Activated T-helper 1 cell treated with anti-CD3 and anti-CD28 coated beads, Interleukin-12 subunit alpha, Interleukin-12 subunit beta, Interleukin-2, Interleukin-4 antibody, amounts not matched to agents 30 ng/mL and 10 ng/mL and 1 ng/mL, durations not matched to agents 14 hours and 24 hours and 36 hours (primary cell): Measurements from ENCODE around the gene PDE1C. TPM values are rescaled to one million over a fixed set of nuclear protein-coding genes. Genes with fewer than 3 reads are reported as not detected.

Experiments used
- DNase-seq: peaks from one replicate; pipeline ENCODE4 v3.0.0; 2021; ENCODE audit warnings: low spot score
- H3K27ac Mint-ChIP-seq: one replicate; pipeline ENCODE4 v1.8.0; 2021; ENCODE audit warnings: mild to moderate bottlenecking, mixed read lengths
- H3K27me3 Mint-ChIP-seq: one replicate; pipeline ENCODE4 v1.8.0; 2022; ENCODE audit warnings: mild to moderate bottlenecking, moderate library complexity, mixed read lengths; ENCODE audit not compliant: insufficient read depth
- H3K36me3 Mint-ChIP-seq: one replicate; pipeline ENCODE4 v1.8.0; 2021; ENCODE audit warnings: low read depth, mixed read lengths
- H3K4me1 Mint-ChIP-seq: one replicate; pipeline ENCODE4 v1.8.0; 2021; ENCODE audit warnings: low read depth, mixed read lengths
- H3K4me3 Mint-ChIP-seq: one replicate; pipeline ENCODE4 v1.8.0; 2021; ENCODE audit warnings: mild to moderate bottlenecking, moderate library complexity, mixed read lengths
- H3K9me3 Mint-ChIP-seq: one replicate; pipeline ENCODE4 v1.8.0; 2021; ENCODE audit warnings: mixed read lengths
- intact Hi-C: fragments of 100-400 bp; cut with micrococcal nuclease; formaldehyde crosslinking; loops from one replicate; pipeline ENCODE4 v1.15.1; 2024
- total RNA-seq: library from RNA; stranded (reverse); gene quantifications from 2 replicates; pipeline ENCODE4 v1.2.3, GENCODE V29; 2022

Gene PDE1C
- total RNA-seq, 1 donor from 2014 or later = not detected

DNA sequence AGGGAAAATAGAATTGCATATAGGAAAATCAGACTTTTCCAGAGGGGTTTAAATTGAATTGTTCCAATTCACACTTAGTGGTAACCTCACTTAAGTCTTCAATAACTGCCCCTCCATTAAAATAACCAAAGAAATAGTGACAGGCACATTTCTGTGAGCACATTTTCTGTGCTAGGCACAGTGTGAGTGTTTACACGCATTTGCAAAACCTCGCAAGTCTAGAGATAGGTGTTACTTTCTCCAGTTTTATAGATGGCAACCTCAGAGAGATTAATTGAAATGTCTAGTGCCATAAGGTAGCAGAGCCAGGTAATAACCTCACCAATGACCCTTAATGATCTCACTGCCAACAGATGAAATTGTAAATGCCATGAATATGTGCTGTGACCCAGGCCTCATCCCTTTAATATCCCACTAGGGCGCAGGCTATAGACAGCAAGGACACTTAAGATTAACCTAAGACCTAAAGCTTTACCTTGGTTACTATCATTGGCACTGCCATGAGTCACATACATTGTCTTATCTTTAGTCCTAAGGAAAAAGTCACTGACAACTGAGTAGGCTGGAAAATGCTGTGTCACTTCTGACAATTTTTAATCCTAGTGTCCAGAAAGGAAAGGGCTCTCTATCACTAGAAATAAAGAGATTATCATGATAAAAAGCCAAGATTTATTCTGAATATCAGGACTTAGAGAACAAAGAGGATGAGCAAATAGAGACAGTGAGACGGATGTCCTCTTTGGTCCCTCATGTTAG, 195.4 kb downstream of the PDE1C start:
- Mint-ChIP-seq H3K27me3 (no peaks in the 10 kb centered on the region), H3K36me3 (no peaks in the 10 kb centered on the region), H3K4me1 (no peaks in the 10 kb centered on the region), H3K27ac (no peak overlapping the region), H3K9me3 (no peaks in the 10 kb centered on the region), H3K4me3 (no peak overlapping the region)
- intact Hi-C loops = no loop called here
- DNase-seq = no peak

- Mint-ChIP-seq H3K9me3 (peaks cover 4% of the 10 kb centered on the region), H3K27ac (no peak overlapping the region), H3K27me3 (no peaks in the 10 kb centered on the region), H3K4me3 (no peak overlapping the region), H3K4me1 (no peaks in the 10 kb centered on the region), H3K36me3 (no peaks in the 10 kb centered on the region)
- intact Hi-C loops = no loop called here
- no peak for DNase-seq
Observed at GRCh38 chr7:31873816-31874597, 196.2 kb downstream of the PDE1C start.

DNA sequence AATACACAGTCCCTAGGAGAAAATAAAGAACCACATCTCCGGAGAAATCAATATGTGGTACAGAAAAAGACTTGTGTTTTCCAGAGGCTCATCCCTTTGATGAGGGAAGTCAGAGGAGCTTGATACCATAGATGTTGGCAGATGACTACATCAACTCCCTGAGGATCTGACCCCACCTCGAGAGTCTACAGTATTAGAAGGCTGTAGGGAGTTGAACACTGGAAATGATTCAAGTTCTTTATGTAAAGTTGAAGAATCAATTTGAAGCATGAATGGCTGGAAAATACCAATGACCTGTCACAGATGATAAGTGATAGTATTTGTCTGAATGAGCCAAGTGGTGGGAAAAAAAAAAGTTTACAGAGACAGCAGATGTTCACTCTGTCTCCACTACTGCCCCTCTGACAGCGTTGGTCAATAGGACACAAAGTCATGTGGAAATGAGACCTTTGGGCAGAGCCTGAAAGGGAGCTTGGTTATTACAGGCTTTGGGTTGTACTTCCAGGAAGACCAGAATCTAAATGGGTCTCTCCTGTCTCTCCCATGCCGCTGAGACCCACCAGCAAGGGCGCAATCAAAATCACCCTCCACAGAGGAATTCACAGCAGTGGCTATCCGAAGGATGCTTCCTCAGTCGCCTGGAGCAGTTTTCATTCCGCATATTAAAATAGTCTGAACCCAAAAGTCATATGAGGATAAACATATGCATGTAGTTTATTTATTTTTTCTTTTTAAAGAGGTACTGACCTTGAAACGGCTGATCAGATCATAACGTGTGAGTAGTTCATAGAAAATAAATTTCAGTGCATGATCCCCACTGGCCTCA, 197.4 kb downstream of the PDE1C start:
- no peaks in the 10 kb centered on the region for H3K27me3 Mint-ChIP-seq
- H3K36me3 Mint-ChIP-seq = no peaks in the 10 kb centered on the region
- intact Hi-C loops = no loop called here
- peaks cover 16% of the 10 kb centered on the region for H3K9me3 Mint-ChIP-seq
- DNase-seq = no peak
- no peak overlapping the region for H3K4me3 Mint-ChIP-seq
- no peaks in the 10 kb centered on the region for H3K4me1 Mint-ChIP-seq
- no peak overlapping the region for H3K27ac Mint-ChIP-seq

DNA sequence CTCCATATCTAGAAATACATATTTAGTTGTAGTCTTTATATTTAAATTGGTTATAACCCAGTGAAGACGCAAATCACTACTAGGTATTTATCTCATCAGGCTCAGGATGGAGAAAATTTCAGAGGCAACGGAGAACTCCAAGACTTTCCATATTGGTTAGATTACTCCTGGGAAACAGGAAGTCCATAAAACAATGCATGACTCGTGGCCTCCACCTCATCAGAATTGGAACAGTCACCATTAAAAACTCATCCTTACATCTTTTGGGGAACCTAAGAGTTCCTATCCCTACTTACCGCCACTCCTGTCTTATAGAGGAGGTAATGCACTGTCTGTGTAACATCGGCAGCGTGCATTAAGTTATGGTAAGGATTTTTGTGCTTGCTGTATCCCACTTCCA, 205.6 kb downstream of the PDE1C start:
- intact Hi-C loops = no loop called here
- no peak for DNase-seq
- Mint-ChIP-seq H3K9me3 (peaks cover 22% of the 10 kb centered on the region), H3K4me3 (no peak overlapping the region), H3K4me1 (no peaks in the 10 kb centered on the region), H3K27ac (no peak overlapping the region), H3K27me3 (no peaks in the 10 kb centered on the region), H3K36me3 (no peaks in the 10 kb centered on the region)

DNA sequence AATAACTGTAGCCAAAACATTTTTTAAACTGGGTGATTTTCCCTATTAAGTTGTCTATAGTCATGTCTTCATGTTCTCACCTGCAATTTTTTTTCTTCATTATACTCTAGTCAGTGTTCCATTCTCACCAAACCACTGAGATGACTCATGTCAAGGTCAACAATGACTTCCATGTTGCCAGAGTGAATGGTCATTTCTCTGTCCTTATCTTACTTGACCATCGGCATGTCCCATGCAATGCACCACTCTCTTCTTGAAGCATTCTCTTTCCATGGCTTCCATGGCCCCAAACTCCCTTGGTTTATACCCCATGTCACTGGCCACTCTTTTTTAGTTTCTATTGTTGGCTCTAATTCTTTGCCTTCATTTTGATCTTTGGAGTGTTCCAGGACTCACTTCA, 209.3 kb downstream of the PDE1C start:
- no peak for DNase-seq
- Mint-ChIP-seq H3K4me1 (no peaks in the 10 kb centered on the region), H3K36me3 (no peaks in the 10 kb centered on the region), H3K27me3 (no peaks in the 10 kb centered on the region), H3K27ac (no peak overlapping the region), H3K4me3 (no peak overlapping the region), H3K9me3 (peaks cover 4% of the 10 kb centered on the region)
- intact Hi-C loops = no loop called here

GRCh38 chr7:31858055-31858454, 212.2 kb downstream of the PDE1C start:
- intact Hi-C loops = no loop called here
- no peak for DNase-seq
- Mint-ChIP-seq H3K27ac (no peak overlapping the region), H3K4me3 (no peak overlapping the region), H3K4me1 (no peaks in the 10 kb centered on the region), H3K36me3 (no peaks in the 10 kb centered on the region), H3K9me3 (peaks cover 4% of the 10 kb centered on the region), H3K27me3 (no peaks in the 10 kb centered on the region)

- H3K9me3 Mint-ChIP-seq = peaks cover 4% of the 10 kb centered on the region
- intact Hi-C loops = no loop called here
Observed at GRCh38 chr7:31857172-31857571, 213.0 kb downstream of the PDE1C start.

GRCh38 chr7:31856337-31856736, 213.9 kb downstream of the PDE1C start:
- intact Hi-C loops = no loop called here
- no peaks in the 10 kb centered on the region for H3K4me1 Mint-ChIP-seq
- no peak overlapping the region for H3K4me3 Mint-ChIP-seq
- no peak for DNase-seq
- no peak overlapping the region for H3K27ac Mint-ChIP-seq
- H3K9me3 Mint-ChIP-seq = peaks cover 4% of the 10 kb centered on the region
- H3K36me3 Mint-ChIP-seq = no peaks in the 10 kb centered on the region
- H3K27me3 Mint-ChIP-seq = no peaks in the 10 kb centered on the region

More at GRCh38 chr7:31857172-31857571, 213.0 kb downstream of the PDE1C start:
- H3K27me3 Mint-ChIP-seq = no peaks in the 10 kb centered on the region
- DNase-seq = no peak
- H3K4me1 Mint-ChIP-seq = no peaks in the 10 kb centered on the region
- no peak overlapping the region for H3K27ac Mint-ChIP-seq
- no peaks in the 10 kb centered on the region for H3K36me3 Mint-ChIP-seq
- H3K4me3 Mint-ChIP-seq = no peak overlapping the region

DNA sequence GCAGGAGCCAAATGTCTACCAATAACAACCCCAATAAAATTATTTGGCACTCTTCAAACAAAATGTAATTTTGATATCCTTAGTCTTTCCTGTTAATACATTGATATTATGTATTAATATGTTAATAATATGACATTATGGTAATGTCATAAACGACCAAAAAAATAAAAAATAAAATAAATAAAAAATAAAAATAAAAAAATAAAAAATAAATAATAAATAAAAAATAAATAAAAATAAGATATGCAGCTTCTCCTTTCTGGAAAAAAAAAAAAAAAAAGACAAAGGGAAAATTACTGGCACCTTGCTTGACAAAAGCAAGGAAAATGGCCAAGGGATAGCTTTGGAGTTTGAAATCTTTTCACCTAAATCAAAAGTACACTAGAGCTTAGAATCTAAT, 214.7 kb downstream of the PDE1C start:
- DNase-seq = no peak
- no peaks in the 10 kb centered on the region for H3K36me3 Mint-ChIP-seq
- H3K4me3 Mint-ChIP-seq = no peak overlapping the region
- no peaks in the 10 kb centered on the region for H3K9me3 Mint-ChIP-seq
- H3K27me3 Mint-ChIP-seq = no peaks in the 10 kb centered on the region
- no peaks in the 10 kb centered on the region for H3K4me1 Mint-ChIP-seq
- intact Hi-C loops = no loop called here
- H3K27ac Mint-ChIP-seq = no peak overlapping the region

DNA sequence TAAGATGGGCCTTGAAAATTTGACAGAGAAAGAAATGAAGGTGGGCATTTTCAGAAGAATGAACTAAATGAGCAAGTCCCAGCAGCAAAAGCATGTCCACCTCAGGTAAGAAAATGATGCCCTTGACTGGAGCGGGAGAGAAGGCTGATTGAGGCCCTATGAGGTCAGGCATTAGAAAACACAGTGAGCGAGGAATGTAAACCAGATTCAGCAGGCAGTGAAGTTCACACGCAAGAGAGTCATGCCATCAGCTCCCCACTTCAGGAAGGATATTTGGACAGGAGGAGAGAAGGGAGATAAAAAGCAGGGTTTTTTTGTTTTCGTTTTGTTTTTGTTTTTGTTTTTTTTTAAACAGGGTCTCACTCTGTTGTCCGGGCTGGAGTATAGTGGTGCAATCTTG, 216.8 kb downstream of the PDE1C start:
- Mint-ChIP-seq H3K27me3 (no peaks in the 10 kb centered on the region), H3K36me3 (no peaks in the 10 kb centered on the region), H3K27ac (no peak overlapping the region), H3K4me1 (no peaks in the 10 kb centered on the region), H3K9me3 (no peaks in the 10 kb centered on the region), H3K4me3 (no peak overlapping the region)
- no peak for DNase-seq
- intact Hi-C loops = no loop called here

DNA sequence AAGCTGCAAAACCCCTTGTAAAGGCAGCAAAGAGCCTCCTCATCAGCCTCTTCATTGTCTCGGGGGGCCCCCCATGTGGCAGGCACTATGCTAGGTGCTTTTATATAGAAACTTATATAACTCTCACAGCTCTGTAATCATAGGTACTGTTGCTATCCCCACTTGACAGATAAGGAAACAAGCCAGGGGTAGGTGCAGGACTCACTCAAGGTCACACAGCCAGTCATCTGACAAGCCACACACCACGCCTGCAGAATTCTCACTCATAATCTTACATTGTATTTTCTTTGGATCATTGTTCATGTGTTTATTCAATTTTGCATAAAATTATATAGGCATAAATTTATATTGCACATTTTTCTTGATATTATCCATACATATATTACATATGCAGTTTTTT, 217.7 kb downstream of the PDE1C start:
- DNase-seq = no peak
- intact Hi-C loops = no loop called here
- no peaks in the 10 kb centered on the region for H3K36me3 Mint-ChIP-seq
- no peaks in the 10 kb centered on the region for H3K9me3 Mint-ChIP-seq
- H3K4me3 Mint-ChIP-seq = no peak overlapping the region
- H3K27me3 Mint-ChIP-seq = no peaks in the 10 kb centered on the region
- H3K27ac Mint-ChIP-seq = no peak overlapping the region
- H3K4me1 Mint-ChIP-seq = no peaks in the 10 kb centered on the region

- Mint-ChIP-seq H3K36me3 (no peaks in the 10 kb centered on the region), H3K4me1 (no peaks in the 10 kb centered on the region), H3K27me3 (no peaks in the 10 kb centered on the region), H3K9me3 (no peaks in the 10 kb centered on the region), H3K4me3 (no peak overlapping the region), H3K27ac (no peak overlapping the region)
- no peak for DNase-seq
- intact Hi-C loops = no loop called here
Observed at GRCh38 chr7:31851119-31851518, 219.1 kb downstream of the PDE1C start.

GRCh38 chr7:31850601-31851000, 219.6 kb downstream of the PDE1C start:
- Mint-ChIP-seq H3K27ac (no peak overlapping the region), H3K4me1 (no peaks in the 10 kb centered on the region), H3K36me3 (no peaks in the 10 kb centered on the region), H3K27me3 (no peaks in the 10 kb centered on the region), H3K4me3 (no peak overlapping the region), H3K9me3 (no peaks in the 10 kb centered on the region)
- intact Hi-C loops = no loop called here
- DNase-seq = no peak
